HepG2 (cell line): ENCODE data around the gene FCAMR. TPM values are rescaled to one million over a fixed set of nuclear protein-coding genes. Genes with fewer than 3 reads are reported as not detected.

Source experiments
- ATAC-seq: fragments of 200-7000 bp; cut with Tn5 transposase; 3 replicates; pipeline ENCODE4 v1.9.1; 2020; ENCODE audit warnings: mild to moderate bottlenecking, moderate library complexity
- BruUV-seq: library from RNA; stranded (reverse); fragments of 400-500 nt; replicated peaks from 2 replicates; lab custom pipeline; 2021; lab: Mats Ljungman, UMichigan
- CTCF ChIA-PET: fragments of 300-600 bp; formaldehyde crosslinking; extraction: SDS; loops from one replicate; lab custom pipeline; 2021; ENCODE audit warnings: low total read pairs, inconsistent platforms, low intra/inter-chr PET ratio; lab: Yijun Ruan, JAX
- POLR2A ChIA-PET: fragments of 350-600 bp; sonication (Branson Sonifier 250); formaldehyde crosslinking; loops from one replicate; lab custom pipeline; 2020; ENCODE audit warnings: antibody characterized with exemption, inconsistent platforms; lab: Yijun Ruan, JAX
- DNase-seq: peaks from one replicate; pipeline ENCODE4 v3.0.0-alpha.2; 2015; ENCODE audit warnings: low spot score
- FAIRE-seq: peaks from 3 replicates; lab custom pipeline; 2011; peaks lifted over from hg19 to GRCh38; lab: Jason Lieb, UNC
- H2AFZ ChIP-seq: one replicate; pipeline ENCODE4 v1.6.1; 2011; ENCODE audit warnings: low read length, inconsistent platforms
- H3K27ac ChIP-seq: fragments of 300-600 bp; 3 replicates; pipeline ENCODE4 v1.8.0; 2011; ENCODE audit warnings: mixed run types, mild to moderate bottlenecking, mixed read lengths, low read length, inconsistent platforms; ENCODE audit not compliant: insufficient read depth; ENCODE audit errors: extremely low read length
- H3K27me3 ChIP-seq, 2 experiments: fragments of 200-600 bp in 1 of 2; 2 replicates in 1 of 2; 3 replicates in 1 of 2; pipeline versions ENCODE4 v1.6.0 to v1.8.0; 2011; ENCODE audit warnings: low read length in 2 of 2, mild to moderate bottlenecking in 2 of 2, moderate library complexity in 2 of 2, inconsistent platforms in 1 of 2; ENCODE audit not compliant: insufficient read depth in 2 of 2, control insufficient read depth in 1 of 2
- H3K36me3 ChIP-seq, 2 experiments: fragments of 200-600 bp in 1 of 2; replicated peaks in 1 of 2; 2 replicates in 1 of 2; 3 replicates in 1 of 2; pipeline versions ENCODE4 v1.5.1 to v1.8.0; 2011; ENCODE audit warnings: low read length in 2 of 2, inconsistent platforms in 1 of 2; ENCODE audit not compliant: insufficient read depth in 2 of 2, control insufficient read depth in 1 of 2
- H3K4me1 ChIP-seq: 2 replicates; pipeline ENCODE4 v1.5.1; 2012; ENCODE audit warnings: low read length, inconsistent platforms; ENCODE audit not compliant: insufficient read depth
- H3K4me2 ChIP-seq: 2 replicates; pipeline ENCODE4 v1.6.0; 2011; ENCODE audit warnings: low read depth, low read length, inconsistent platforms
- H3K4me3 ChIP-seq, 3 experiments: fragments of 200-600 bp in 1 of 3; sonication (generic), shearing (Covaris generic) in 1 of 3; replicated peaks in 1 of 3; 2 replicates each; pipeline ENCODE4 v1.5.1; 2011 to 2016; ENCODE audit warnings: low read length in 3 of 3, inconsistent platforms in 2 of 3, low read depth in 2 of 3, mild to moderate bottlenecking in 2 of 3, control low read depth in 1 of 3, mixed read lengths in 1 of 3; ENCODE audit not compliant: insufficient read depth in 1 of 3
- H3K79me2 ChIP-seq: one replicate; pipeline ENCODE4 v1.6.1; 2011; ENCODE audit warnings: low read length, inconsistent platforms; ENCODE audit not compliant: insufficient read depth
- H3K9ac ChIP-seq: 2 replicates; pipeline ENCODE4 v1.6.0; 2011; ENCODE audit warnings: mild to moderate bottlenecking, low read depth, low read length, inconsistent platforms; ENCODE audit not compliant: insufficient read depth
- H3K9me3 ChIP-seq: 2 replicates; pipeline ENCODE4 v1.5.1; 2012; ENCODE audit warnings: mild to moderate bottlenecking, low read length
- H4K20me1 ChIP-seq: 2 replicates; pipeline ENCODE4 v1.6.0; 2011; ENCODE audit warnings: inconsistent platforms, mild to moderate bottlenecking, low read length, moderate library complexity; ENCODE audit not compliant: insufficient read depth
- AFF4 ChIP-seq: sonication (generic); formaldehyde crosslinking; IDR thresholded peaks from 2 replicates; pipeline ENCODE4 v1.4.0; 2020; ENCODE audit warnings: missing genetic modification reagents
- CTCF ChIP-seq: sonication (generic); formaldehyde crosslinking; IDR thresholded peaks from 2 replicates; pipeline ENCODE4 v1.5.0; 2020; ENCODE audit warnings: mild to moderate bottlenecking, missing genetic modification reagents, moderate library complexity
- FOXK1 ChIP-seq: sonication (generic); formaldehyde crosslinking; IDR thresholded peaks from 2 replicates; pipeline ENCODE4 v1.4.0; 2020; ENCODE audit warnings: low read depth, missing genetic modification reagents, borderline replicate concordance
- GATA4 ChIP-seq: sonication (generic); IDR thresholded peaks from 2 replicates; pipeline ENCODE4 v1.6.1; 2016; ENCODE audit warnings: antibody characterized with exemption, low read depth, borderline replicate concordance
- IRX3 ChIP-seq: sonication (generic); formaldehyde crosslinking; IDR thresholded peaks from 2 replicates; pipeline ENCODE4 v1.8.1; 2023; ENCODE audit warnings: mild to moderate bottlenecking, low read depth, missing genetic modification reagents, borderline replicate concordance
- KDM2A ChIP-seq: sonication (generic); formaldehyde crosslinking; IDR thresholded peaks from 2 replicates; pipeline ENCODE4 v1.4.0; 2020; ENCODE audit warnings: low read depth, missing genetic modification reagents, borderline replicate concordance
- KDM5B ChIP-seq: sonication (generic); formaldehyde crosslinking; IDR thresholded peaks from 2 replicates; pipeline ENCODE4 v1.4.0; 2020; ENCODE audit warnings: missing genetic modification reagents, mild to moderate bottlenecking, borderline replicate concordance
- RAD21 ChIP-seq: fragments of 450-650 bp; formaldehyde crosslinking; IDR thresholded peaks from 2 replicates; pipeline ENCODE4 v1.5.0; 2020; ENCODE audit warnings: mild to moderate bottlenecking
- SALL1 ChIP-seq: sonication (generic); formaldehyde crosslinking; IDR thresholded peaks from 2 replicates; pipeline ENCODE4 v1.8.0; 2022; ENCODE audit warnings: mild to moderate bottlenecking, missing genetic modification reagents
- SMC3 ChIP-seq: IDR thresholded peaks from 2 replicates; pipeline ENCODE4 v1.6.1; 2011; ENCODE audit warnings: low read length, improper control_type of control experiment
- STAG1 ChIP-seq: sonication (generic); formaldehyde crosslinking; IDR thresholded peaks from 2 replicates; pipeline ENCODE4 v1.4.0; 2020; ENCODE audit warnings: missing genetic modification reagents
- ZC3H13 ChIP-seq: sonication (generic); formaldehyde crosslinking; IDR thresholded peaks from 2 replicates; pipeline ENCODE4 v1.8.1; 2023; ENCODE audit warnings: mild to moderate bottlenecking, missing genetic modification reagents, moderate library complexity
- ZFP36L1 ChIP-seq: sonication (generic); formaldehyde crosslinking; IDR thresholded peaks from 2 replicates; pipeline ENCODE4 v1.8.0; 2022; ENCODE audit warnings: mild to moderate bottlenecking, missing genetic modification reagents, moderate library complexity
- ZNF282 ChIP-seq: fragments of 450-650 bp; IDR thresholded peaks from 2 replicates; pipeline ENCODE4 v1.6.1; 2018; ENCODE audit not compliant: partially characterized antibody
- ZNF891 ChIP-seq: sonication (generic); formaldehyde crosslinking; IDR thresholded peaks from 2 replicates; pipeline ENCODE4 v1.5.0; 2020; ENCODE audit warnings: mild to moderate bottlenecking, missing genetic modification reagents
- WGBS: methylation state at CpG from one replicate; pipeline ENCODE4 v1.1.6; 2017; ENCODE audit warnings: low lambda C conversion rate; 5-methylcytosine and 5-hydroxymethylcytosine counted together
- in situ Hi-C: cut with HindIII; loops from 2 replicates; pipeline ENCODE4 v1.10.0; 2017; ENCODE audit warnings: low pct_unique_long_range_greater_than_20kb; ENCODE audit not compliant: extremely low pct_ligation_motif_present
- intact Hi-C: fragments of 100-400 bp; cut with micrococcal nuclease; formaldehyde crosslinking; loops from one replicate; pipeline ENCODE4 v1.10.0; 2022; ENCODE audit not compliant: unreplicated experiment
- polyA plus RNA-seq, 8 experiments: library from polyadenylated mRNA; depleted of rRNA in 3 of 8; stranded (reverse) in 7 of 8; unstranded in 1 of 8; fragments of >200 nt; fragmentation: Illumina TruSeq in 4 of 8; extraction: Trizol in 4 of 8; gene quantifications; 2 replicates each; pipeline versions ENCODE4 v1.2.1 to v1.2.3, GENCODE V29; 2011 to 2016; ENCODE audit warnings: low read depth in 4 of 8, missing spikeins in 1 of 8, mixed read lengths in 1 of 8; ENCODE audit not compliant: insufficient read depth in 1 of 8
- total RNA-seq, 5 experiments: library from RNA; depleted of rRNA; stranded (reverse); fragments of >200 nt; fragmentation: Illumina TruSeq; extraction: Trizol; gene quantifications; 2 replicates each; pipeline ENCODE4 v1.2.3, GENCODE V29; 2016; ENCODE audit warnings: low read depth in 1 of 5
- TF ChIP-seq, protein P1 (sequence below): sonication (generic); formaldehyde crosslinking; IDR thresholded peaks from 2 replicates; pipeline ENCODE4 v1.8.0; 2022; ENCODE audit warnings: mild to moderate bottlenecking, missing genetic modification reagents, moderate library complexity
- TF ChIP-seq, protein P2 (sequence below): sonication (generic); formaldehyde crosslinking; IDR thresholded peaks from 2 replicates; pipeline ENCODE4 v1.8.0; 2022; ENCODE audit warnings: missing genetic modification reagents, mild to moderate bottlenecking, moderate library complexity, borderline replicate concordance

FCAMR gene
- total and polyA plus RNA-seq, 2 of the 13 experiments (the other 11 are each of a cell fraction or from before 2014, with no cell fraction given), result not detected

DNA sequence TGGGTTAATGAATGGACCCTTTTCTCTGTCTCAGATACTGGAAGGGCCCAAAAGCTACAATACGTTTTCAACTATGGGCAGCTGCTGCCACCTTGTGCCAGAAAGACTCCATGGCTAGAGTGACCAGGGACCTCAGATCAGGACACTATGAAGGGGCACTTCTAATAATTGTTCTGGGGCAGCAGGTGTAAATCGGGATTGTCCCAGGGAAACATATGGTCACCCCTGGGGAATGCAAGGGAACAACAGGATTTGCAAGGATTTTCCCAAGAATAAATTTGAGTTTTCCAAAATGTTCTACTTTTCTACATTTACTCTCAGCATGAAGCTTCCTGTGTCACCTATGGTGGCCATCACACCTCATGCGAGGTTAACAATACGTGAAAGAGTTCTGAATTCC is 12.0 kb upstream of the FCAMR start:
- H2AFZ ChIP-seq, result no peak overlapping the region
- intact Hi-C loops (loop anchor here (1.0 to 5.0 kb wide), 9 partner anchors 31 to 350 kb away; partner anchors contain the start of gene IL20), in situ Hi-C loops (loop anchor here (5.0 to 10.0 kb wide), 2 partner anchors 50 to 247 kb away; no protein-coding TSS in a partner anchor)
- DNase-seq (peak; percentile 56), ATAC-seq (peak; percentile 97), FAIRE-seq (peak; percentile 81)
- H3K27ac ChIP-seq, result no peak overlapping the region
- ChIA-PET POLR2A (no interaction called here), CTCF (interaction anchor here (0.6 to 5.5 kb wide), 11 partner anchors 41 to 351 kb away, joined by 3 to 87 read pairs (median 3); no protein-coding TSS in a partner anchor)
- H3K4me2 ChIP-seq, result no peak overlapping the region
- BruUV-seq, result no TSS peak
- no peaks in the 10 kb centered on the region for H3K4me1 ChIP-seq
- no peaks in the 10 kb centered on the region for H3K9me3 ChIP-seq
- H3K79me2 ChIP-seq, result no peaks in the 10 kb centered on the region
- H4K20me1 ChIP-seq, result no peaks in the 10 kb centered on the region
- H3K36me3 ChIP-seq, result no peaks in the 10 kb centered on the region
- H3K27me3 ChIP-seq, result peaks cover 3 to 30% of the 10 kb centered on the region in 2 experiments; a peak in 4 of 5 replicates
- WGBS, result 16% methylated on average over 4 of the region's 4 CpGs
- H3K9ac ChIP-seq, result no peak overlapping the region
- H3K4me3 ChIP-seq, result no peak overlapping the region
- TF ChIP-seq ZFP36L1 (CRISPR knock-in tag) (no peak), STAG1 (CRISPR knock-in tag) (peak; percentile 95), KDM5B (CRISPR knock-in tag) (no peak), AFF4 (CRISPR knock-in tag) (no peak), CTCF (peak; percentile 88), ZC3H13 (CRISPR knock-in tag) (no peak), SMC3 (peak; percentile 89), KDM2A (no peak), IRX3 (CRISPR knock-in tag) (no peak), RAD21 (CRISPR knock-in tag) (peak; percentile 77), ZNF891 (CRISPR knock-in tag) (no peak), SALL1 (CRISPR knock-in tag) (peak; percentile 18; the same call in 1 of the 2 replicates), ZNF282 (no peak), GATA4 (no peak), FOXK1 (no peak)
- TF ChIP-seq, protein P1, sequence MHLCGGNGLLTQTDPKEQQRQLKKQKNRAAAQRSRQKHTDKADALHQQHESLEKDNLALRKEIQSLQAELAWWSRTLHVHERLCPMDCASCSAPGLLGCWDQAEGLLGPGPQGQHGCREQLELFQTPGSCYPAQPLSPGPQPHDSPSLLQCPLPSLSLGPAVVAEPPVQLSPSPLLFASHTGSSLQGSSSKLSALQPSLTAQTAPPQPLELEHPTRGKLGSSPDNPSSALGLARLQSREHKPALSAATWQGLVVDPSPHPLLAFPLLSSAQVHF (CRISPR knock-in tag), result no peak
- TF ChIP-seq, protein P2, sequence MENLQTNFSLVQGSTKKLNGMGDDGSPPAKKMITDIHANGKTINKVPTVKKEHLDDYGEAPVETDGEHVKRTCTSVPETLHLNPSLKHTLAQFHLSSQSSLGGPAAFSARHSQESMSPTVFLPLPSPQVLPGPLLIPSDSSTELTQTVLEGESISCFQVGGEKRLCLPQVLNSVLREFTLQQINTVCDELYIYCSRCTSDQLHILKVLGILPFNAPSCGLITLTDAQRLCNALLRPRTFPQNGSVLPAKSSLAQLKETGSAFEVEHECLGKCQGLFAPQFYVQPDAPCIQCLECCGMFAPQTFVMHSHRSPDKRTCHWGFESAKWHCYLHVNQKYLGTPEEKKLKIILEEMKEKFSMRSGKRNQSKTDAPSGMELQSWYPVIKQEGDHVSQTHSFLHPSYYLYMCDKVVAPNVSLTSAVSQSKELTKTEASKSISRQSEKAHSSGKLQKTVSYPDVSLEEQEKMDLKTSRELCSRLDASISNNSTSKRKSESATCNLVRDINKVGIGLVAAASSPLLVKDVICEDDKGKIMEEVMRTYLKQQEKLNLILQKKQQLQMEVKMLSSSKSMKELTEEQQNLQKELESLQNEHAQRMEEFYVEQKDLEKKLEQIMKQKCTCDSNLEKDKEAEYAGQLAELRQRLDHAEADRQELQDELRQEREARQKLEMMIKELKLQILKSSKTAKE (CRISPR knock-in tag), result no peak
